Inflammatory macrophage treated with lipopolysaccharide for 1 hour (primary cell): ENCODE results near the gene MAP2K3.

ENCODE experiments used
- DNase-seq, 2 donors: peaks; one replicate each; pipeline ENCODE4 v3.0.0-alpha.2; 2020 to 2022

MAP2K3 gene

DNA sequence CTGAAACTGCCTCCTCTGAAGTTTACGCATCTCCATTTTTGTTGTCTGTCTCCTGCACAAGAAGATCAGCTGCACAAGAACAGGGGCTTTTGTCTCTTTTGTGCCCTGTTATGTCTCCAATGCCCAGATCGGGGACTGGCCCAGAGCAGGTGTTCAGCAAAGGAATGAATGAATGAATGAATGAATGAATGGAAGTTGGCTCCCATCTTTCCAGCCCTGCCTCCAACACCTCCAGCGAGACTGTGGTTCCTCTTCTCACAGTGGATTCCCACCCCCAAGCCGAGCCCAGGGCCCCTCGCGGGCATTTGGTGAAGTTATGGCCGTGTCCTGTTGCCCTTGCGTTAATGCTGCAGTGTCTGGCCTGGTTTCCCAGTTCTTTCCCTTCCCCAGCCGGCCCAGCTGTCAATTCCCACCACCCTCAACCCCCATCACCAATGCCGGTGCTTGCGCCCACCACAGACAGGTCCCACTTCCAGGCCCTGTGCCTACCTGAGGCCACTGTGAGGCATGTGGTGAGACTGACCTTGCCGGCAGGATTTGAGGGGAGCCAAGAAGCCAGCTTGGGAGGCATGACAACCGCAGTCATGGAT lies 70.4 kb downstream of the MAP2K3 start:
- DNase-seq, result no peak

GRCh38 chr17:21355586-21355985 lies 71.1 kb downstream of the MAP2K3 start:
- no peak for DNase-seq

DNA sequence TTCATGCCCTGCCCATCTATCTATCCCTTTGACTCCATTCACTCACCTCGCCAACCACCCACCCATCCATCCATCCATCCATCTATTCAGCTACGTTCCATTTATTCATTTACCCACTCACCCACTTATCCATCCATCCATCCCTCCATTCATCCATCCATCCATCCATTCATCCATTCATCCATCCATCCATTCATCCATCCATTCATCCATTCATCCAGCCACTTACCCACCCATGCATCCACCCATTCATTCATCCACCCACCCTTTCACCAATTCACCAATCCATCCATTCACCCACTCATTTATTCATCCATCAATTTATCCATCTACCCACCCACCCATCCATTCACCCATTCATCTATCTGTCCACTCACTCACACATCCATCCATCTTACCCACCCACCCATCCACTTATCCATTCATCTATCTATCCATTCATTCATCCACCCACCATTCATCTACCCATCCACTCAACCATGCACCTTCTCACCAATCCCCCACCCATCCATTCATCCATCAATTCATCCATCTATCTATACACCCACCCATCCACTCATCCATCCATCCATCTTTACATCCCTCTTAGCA lies 72.1 kb downstream of the MAP2K3 start:
- no peak for DNase-seq

DNA sequence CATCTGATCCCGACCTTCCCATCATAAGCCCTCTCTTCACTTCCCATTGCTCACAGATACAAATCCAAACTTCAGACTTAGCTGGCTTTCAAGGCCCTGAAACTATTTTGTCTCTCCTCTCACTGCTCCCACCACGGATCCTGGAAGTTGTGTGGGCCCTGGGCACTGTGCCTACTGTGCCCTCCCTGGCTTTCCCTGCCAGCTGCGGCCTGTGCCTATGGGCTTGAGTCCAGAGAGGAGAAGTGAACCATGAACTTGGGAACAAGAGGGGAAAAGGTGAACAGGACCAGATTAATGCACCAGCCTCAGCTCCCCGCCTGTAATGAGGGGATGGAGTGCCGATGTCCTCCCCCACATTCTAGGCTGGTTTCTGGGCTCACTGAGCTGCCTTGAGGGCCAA lies 72.8 kb downstream of the MAP2K3 start:
- DNase-seq, result no peak

DNA sequence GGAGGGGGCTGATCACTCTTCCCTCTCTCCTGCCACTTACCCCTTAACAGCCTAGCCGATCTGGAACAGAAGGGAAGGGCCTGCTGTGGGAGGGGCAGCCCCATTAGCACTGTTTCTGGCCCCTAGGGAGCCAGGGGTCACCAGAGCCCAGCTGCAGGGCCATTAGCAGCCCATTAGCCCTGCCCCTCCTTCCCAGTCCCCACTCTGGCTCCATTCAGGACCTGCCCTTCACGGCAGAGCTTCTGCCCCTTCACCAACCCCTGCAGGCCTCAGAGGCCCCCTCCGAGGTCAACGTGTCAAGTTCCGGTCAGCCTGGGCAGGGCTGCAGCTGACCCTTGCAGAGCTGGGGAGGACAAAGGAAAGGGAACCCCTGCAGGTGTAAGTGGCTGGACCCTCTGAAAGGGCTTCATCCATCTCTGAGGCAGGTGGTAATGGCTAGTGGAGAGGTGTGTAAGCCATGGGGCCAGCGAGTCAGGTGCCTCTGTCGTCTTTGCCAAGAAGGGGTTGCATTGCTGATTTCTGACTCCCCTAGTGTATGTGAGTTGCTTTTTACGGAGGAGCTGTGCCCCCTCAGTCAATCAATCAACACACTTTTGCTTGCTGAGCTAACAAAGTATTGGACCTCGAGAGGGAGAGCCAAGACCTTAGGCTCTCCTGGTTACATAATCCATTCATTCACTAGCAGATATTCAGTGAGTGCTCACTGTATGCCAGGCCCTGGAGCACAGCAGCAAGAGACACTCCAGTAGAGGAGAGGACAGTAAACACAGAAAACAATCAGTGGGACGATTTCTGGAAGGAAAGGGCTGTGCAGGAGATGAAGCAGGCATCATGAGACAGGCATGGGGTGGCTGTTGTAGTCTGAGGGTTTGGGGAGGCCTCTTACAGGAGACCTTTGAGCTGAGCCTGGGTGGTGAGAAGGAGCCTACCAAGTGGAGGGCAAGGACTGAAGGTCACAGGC lies 73.5 kb downstream of the MAP2K3 start:
- no peak for DNase-seq

DNA sequence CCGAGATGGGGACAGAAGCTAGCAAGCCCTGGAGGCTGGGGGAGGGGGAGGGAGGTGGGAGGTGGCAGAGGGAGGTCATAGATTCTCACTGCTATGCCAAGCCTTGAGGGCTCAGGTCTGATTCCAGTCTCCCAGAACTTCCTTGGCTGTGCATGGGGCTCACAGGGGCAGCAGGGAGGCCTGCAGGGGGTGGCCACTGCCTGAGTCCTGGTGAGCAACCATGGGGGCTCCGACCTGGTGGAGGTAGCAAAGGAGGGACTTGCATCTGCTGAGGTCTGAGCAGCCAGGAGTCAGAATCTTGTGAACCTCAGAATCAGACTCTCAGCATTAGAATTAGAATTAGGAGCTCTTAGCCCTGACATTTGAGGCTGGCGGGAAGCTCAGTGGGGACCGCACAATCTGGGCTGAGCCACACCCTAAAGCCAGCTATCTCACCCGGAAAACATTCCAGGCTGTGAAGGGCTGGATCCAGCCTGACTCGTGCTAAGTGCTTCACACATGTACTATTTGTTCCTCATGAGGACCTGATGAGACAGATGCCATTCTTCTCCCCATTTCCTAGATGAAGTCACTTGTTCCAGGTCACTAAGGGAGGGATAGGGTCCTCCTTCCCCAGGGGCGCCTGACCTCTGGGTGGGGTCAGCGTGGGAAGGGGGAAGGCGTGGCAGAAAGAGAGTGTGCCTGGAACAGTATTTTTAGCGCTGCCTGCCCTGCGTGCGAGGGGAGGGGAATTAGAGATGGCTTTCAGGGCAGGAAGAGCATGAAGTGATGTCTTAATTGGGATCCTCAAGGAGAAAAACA lies 74.4 kb downstream of the MAP2K3 start:
- DNase-seq, result no peak

DNA sequence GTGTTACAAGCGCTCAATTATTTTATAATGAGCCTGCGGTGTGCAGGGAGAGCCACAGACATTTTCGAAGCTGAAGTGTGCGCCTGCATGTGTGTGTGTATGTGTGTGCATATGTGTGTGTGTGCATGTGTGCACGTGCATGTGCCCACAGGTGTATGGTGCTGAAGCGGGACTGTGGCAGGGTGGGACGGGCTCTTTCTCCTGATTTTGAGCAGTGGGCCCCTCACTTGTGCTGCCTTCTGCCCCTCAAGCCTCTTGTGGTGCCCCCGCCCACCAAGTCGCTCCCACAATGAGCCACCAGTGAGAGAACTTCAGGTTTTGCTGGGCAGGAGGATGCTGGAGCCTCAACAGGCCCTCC lies 75.0 kb downstream of the MAP2K3 start:
- DNase-seq, result no peak

DNA sequence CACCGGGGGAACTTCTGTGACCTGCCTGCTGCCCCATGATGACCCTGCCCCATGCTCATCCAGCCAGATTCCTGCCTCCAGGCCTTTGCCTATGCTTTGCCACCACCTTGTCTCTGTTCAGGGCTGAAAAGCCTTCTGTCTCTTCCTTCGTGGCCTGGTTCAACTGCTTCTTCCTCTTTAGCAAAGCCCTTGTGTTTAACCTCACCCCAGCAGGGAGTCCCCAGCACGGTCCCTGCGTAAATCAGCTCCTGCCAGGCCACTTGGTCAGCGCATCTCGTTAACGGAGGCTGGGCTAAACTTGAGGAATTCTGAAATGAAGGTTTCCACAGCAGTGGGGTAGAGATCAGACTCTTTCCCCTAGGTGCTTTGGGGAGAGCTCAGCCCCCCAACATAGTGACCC lies 75.5 kb downstream of the MAP2K3 start:
- DNase-seq, result no peak

- DNase-seq, result no peak
Observed at GRCh38 chr17:21361020-21361809, 76.7 kb downstream of the MAP2K3 start.

GRCh38 chr17:21362331-21362931 lies 77.9 kb downstream of the MAP2K3 start:
- no peak for DNase-seq

DNA sequence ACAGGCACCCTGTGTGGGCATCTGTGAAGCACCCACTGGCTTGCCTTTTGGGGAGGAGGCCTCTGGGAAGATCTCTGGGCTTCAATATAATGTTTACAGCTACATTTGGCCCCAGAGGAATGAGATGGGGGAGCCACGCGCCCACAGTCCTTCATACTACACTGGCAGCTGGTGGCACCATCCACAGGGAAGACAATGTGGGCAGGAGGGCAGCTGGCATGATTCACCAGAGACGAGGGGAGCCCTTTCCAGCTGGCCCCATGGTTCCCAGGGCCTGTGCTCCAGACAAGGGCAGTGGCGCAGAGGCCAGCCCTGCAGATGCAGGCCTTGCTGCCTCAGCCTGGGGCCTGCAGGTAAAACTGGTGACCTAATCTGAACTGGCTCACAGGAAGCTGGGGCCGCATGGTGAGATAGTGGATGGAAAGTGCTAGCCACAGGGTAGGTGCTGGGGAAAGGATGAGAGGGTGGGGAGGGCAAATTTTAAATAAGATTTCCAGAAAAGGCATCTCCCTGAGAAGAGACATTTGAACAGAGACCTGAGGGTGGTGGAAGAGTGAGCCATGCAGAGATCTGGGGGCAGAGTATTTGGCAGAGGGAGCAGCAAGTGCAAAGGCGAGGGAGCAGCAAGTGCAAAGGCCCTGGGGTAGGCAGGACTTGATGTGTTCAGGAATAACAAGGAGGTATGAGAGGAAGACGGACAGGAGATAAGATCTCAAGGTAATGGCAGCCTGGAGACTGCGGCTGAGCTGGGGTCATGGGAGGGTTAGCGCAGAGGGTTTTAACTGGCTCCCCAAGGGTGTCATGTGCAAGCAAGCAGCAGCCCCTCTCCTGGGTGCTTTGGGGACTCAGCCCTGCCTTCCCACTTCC lies 79.5 kb downstream of the MAP2K3 start:
- no peak for DNase-seq
